ENCODE measurements around the gene WDR70.
"Not testable (repeated sequence)": the region's sequence is repeated elsewhere in the genome, so short reads cannot be mapped to it uniquely, and the experiment has no call there.

GRCh38 chr5:37481395-37481794, 102.3 kb downstream of the WDR70 start:
- TF ChIP-seq PRDM15 (CRISPR knock-in tag; IDR thresholded peaks at IDR 0.05); FOXK1 (CRISPR knock-in tag; IDR thresholded peaks at IDR 0.05); SMAD3 (CRISPR knock-in tag; IDR thresholded peaks at IDR 0.05; ENCODE audit: borderline replicate concordance); NR3C1 (CRISPR knock-in tag; conservative IDR thresholded peaks at IDR 0.05; ENCODE audit: low read depth); CTCF (IDR thresholded peaks at IDR 0.05): not testable (repeated sequence)

All from WTC11 (cell line).